Endothelial cell (in vitro differentiated cells): Measurements from ENCODE around the gene SCPEP1. TPM values are rescaled to one million over a fixed set of nuclear protein-coding genes. Genes with fewer than 3 reads are reported as not detected.

ENCODE experiments used
- DNase-seq: peaks from one replicate; pipeline ENCODE4 v3.0.0; 2021; ENCODE audit warnings: low spot score
- H3K27ac Mint-ChIP-seq: one replicate; pipeline ENCODE4 v1.8.0; 2021; ENCODE audit warnings: mixed read lengths, inconsistent platforms; ENCODE audit not compliant: unreplicated experiment
- H3K27me3 Mint-ChIP-seq: one replicate; pipeline ENCODE4 v1.8.0; 2021; ENCODE audit warnings: mild to moderate bottlenecking, moderate library complexity, mixed read lengths, inconsistent platforms; ENCODE audit not compliant: unreplicated experiment
- H3K36me3 Mint-ChIP-seq: one replicate; pipeline ENCODE4 v1.8.0; 2021; ENCODE audit warnings: mild to moderate bottlenecking, low read depth, mixed read lengths, inconsistent platforms; ENCODE audit not compliant: unreplicated experiment
- H3K4me1 Mint-ChIP-seq: one replicate; pipeline ENCODE4 v1.8.0; 2021; ENCODE audit warnings: mild to moderate bottlenecking, mixed read lengths, inconsistent platforms; ENCODE audit not compliant: unreplicated experiment
- H3K4me3 Mint-ChIP-seq: one replicate; pipeline ENCODE4 v1.8.0; 2021; ENCODE audit warnings: mild to moderate bottlenecking, mixed read lengths, inconsistent platforms; ENCODE audit not compliant: unreplicated experiment
- H3K9me3 Mint-ChIP-seq: one replicate; pipeline ENCODE4 v1.8.0; 2021; ENCODE audit warnings: mixed read lengths, inconsistent platforms; ENCODE audit not compliant: unreplicated experiment
- total RNA-seq: library from RNA; stranded (reverse); fragmentation: NEBNext Ultra II Directional; extraction: Animal tissue kit (Norgen Biotek cat#: 25700); gene quantifications from one replicate; pipeline ENCODE4 v1.2.1, GENCODE V29; 2021; ENCODE audit not compliant: unreplicated experiment
- TF ChIP-seq, protein P1 (sequence below): fragments of 200-600 bp; sonication (generic); IDR thresholded peaks from one replicate; pipeline ENCODE4 v1.5.0; 2021; ENCODE audit warnings: antibody characterized with exemption; ENCODE audit not compliant: unreplicated experiment

The SCPEP1 gene
- total RNA-seq, 1 donor from 2014 or later, result 29.8 TPM

DNA sequence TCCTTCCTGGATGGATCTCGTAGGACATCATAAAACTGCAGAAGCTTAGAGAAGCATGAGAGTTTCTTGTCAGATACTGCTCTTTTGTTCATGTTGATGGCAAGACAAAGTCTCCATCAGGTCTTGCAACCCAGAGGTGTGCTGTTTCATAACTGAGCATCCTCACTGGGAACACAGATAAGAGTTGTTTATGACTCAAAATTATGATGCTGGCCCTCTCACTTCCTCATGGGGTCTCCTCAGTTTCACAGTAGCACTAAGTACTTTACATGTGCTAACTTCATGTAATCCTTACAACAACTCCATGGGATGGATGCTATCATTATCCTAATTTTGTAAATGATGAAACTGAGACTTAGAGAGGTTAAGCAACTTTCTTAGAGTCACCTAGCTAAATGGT is 14.4 kb downstream of the SCPEP1 start:
- H3K4me1 Mint-ChIP-seq, result no peaks in the 10 kb centered on the region
- no peaks in the 10 kb centered on the region for H3K27me3 Mint-ChIP-seq
- H3K27ac Mint-ChIP-seq, result no peak overlapping the region
- peaks cover 1% of the 10 kb centered on the region for H3K36me3 Mint-ChIP-seq
- DNase-seq, result no peak
- no peaks in the 10 kb centered on the region for H3K9me3 Mint-ChIP-seq
- no peak overlapping the region for H3K4me3 Mint-ChIP-seq
- TF ChIP-seq, protein P1, sequence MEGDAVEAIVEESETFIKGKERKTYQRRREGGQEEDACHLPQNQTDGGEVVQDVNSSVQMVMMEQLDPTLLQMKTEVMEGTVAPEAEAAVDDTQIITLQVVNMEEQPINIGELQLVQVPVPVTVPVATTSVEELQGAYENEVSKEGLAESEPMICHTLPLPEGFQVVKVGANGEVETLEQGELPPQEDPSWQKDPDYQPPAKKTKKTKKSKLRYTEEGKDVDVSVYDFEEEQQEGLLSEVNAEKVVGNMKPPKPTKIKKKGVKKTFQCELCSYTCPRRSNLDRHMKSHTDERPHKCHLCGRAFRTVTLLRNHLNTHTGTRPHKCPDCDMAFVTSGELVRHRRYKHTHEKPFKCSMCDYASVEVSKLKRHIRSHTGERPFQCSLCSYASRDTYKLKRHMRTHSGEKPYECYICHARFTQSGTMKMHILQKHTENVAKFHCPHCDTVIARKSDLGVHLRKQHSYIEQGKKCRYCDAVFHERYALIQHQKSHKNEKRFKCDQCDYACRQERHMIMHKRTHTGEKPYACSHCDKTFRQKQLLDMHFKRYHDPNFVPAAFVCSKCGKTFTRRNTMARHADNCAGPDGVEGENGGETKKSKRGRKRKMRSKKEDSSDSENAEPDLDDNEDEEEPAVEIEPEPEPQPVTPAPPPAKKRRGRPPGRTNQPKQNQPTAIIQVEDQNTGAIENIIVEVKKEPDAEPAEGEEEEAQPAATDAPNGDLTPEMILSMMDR, result no peak

- TF ChIP-seq, protein P1, result no peak
Measured at GRCh38 chr17:56994009-56994792, 16.3 kb downstream of the SCPEP1 start.

DNA sequence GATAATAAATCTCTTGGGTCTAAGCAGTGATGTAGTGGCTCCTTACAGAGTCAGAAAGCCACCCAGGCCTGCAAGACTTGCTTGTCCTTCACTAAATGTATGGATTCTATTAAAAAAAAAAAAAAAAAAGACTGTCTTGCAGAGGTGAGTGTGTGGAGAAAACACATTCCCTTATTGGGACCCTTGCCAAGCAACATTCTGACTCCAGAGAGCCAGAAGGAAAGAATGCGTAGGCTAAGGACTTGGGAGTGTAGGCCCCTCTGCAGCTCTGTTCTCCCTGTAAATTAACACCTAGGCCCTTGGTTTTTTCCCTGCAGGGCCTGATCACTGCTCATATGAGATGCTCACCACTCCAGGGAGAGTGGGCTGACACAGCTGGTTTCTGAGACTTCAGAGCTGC is 17.8 kb downstream of the SCPEP1 start:
- TF ChIP-seq, protein P1, result no peak
- no peak for DNase-seq
- Mint-ChIP-seq H3K9me3 (no peaks in the 10 kb centered on the region), H3K4me1 (no peaks in the 10 kb centered on the region), H3K27me3 (no peaks in the 10 kb centered on the region), H3K27ac (no peak overlapping the region), H3K36me3 (no peaks in the 10 kb centered on the region), H3K4me3 (no peak overlapping the region)

More at GRCh38 chr17:56994009-56994792, 16.3 kb downstream of the SCPEP1 start:
- no peak for DNase-seq
- no peaks in the 10 kb centered on the region for H3K27me3 Mint-ChIP-seq
- H3K4me3 Mint-ChIP-seq, result no peak overlapping the region
- no peaks in the 10 kb centered on the region for H3K36me3 Mint-ChIP-seq
- H3K4me1 Mint-ChIP-seq, result no peaks in the 10 kb centered on the region
- no peak overlapping the region for H3K27ac Mint-ChIP-seq
- H3K9me3 Mint-ChIP-seq, result no peaks in the 10 kb centered on the region

GRCh38 chr17:56997313-56997712 is 19.4 kb downstream of the SCPEP1 start:
- H3K4me1 Mint-ChIP-seq, result no peaks in the 10 kb centered on the region
- DNase-seq, result no peak
- no peak overlapping the region for H3K4me3 Mint-ChIP-seq
- TF ChIP-seq, protein P1, result no peak
- H3K36me3 Mint-ChIP-seq, result no peaks in the 10 kb centered on the region
- H3K27ac Mint-ChIP-seq, result no peak overlapping the region
- H3K9me3 Mint-ChIP-seq, result no peaks in the 10 kb centered on the region
- no peaks in the 10 kb centered on the region for H3K27me3 Mint-ChIP-seq

DNA sequence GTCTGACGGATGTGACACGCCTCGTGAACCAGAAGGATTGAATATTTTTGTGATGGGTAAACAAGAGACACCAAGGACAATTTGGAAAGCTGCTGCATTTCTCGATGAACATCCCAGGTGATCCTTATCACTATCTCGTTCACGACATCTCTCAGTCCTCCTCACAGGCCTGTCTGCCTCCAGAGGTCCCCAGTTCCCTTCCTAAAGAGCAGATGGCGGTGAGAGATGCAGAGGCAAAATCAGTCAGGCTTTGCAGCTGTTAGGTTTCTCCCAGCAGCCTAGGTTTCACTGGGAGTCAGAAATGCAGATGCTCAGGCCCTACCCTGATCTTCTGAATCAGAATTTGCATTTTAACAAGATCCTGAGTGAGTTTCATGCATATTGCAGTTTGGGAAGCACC is 23.6 kb downstream of the SCPEP1 start:
- TF ChIP-seq, protein P1, result no peak
- Mint-ChIP-seq H3K36me3 (no peaks in the 10 kb centered on the region), H3K4me3 (no peak overlapping the region), H3K27me3 (peaks cover 2% of the 10 kb centered on the region), H3K4me1 (no peaks in the 10 kb centered on the region), H3K27ac (no peak overlapping the region), H3K9me3 (no peaks in the 10 kb centered on the region)
- no peak for DNase-seq
